Gastroesophageal sphincter (tissue), 3 donors: ENCODE results near the gene GAS2L1.

ENCODE experiments used
- CTCF ChIP-seq, 4 experiments: fragments of 200-600 bp in 2 of 4; fragments of 450-650 bp in 2 of 4; sonication (generic) in 1 of 4; IDR thresholded peaks; one replicate each; pipeline ENCODE4 v1.5.1; 2017 to 2019; ENCODE audit warnings: antibody characterized with exemption in 4 of 4, mild to moderate bottlenecking in 2 of 4, moderate library complexity in 2 of 4
- POLR2A ChIP-seq, 2 donors: fragments of 450-650 bp; IDR thresholded peaks; one replicate each; pipeline ENCODE4 v1.6.1; 2017; ENCODE audit warnings: antibody characterized with exemption in 2 of 2, mild to moderate bottlenecking in 2 of 2, moderate library complexity in 1 of 2

GRCh38 chr22:29311464-29312217, 5.2 kb downstream of the GAS2L1 start:
- TF ChIP-seq CTCF (IDR thresholded peaks at IDR 0.05) (no peak), POLR2A (IDR thresholded peaks at IDR 0.05) (no peak)
